DOHH2 (cell line): ENCODE measurements around the gene PLET1.

Experiments used
- H3F3A ChIP-seq: fragments of 200-600 bp; sonication (generic), shearing (Covaris generic); 2 replicates; pipeline ENCODE4 v1.6.0; 2016; ENCODE audit warnings: antibody characterized with exemption, mild to moderate bottlenecking; ENCODE audit not compliant: control insufficient read depth, insufficient read depth
- H3K27ac ChIP-seq: fragments of 200-600 bp; sonication (generic); 2 replicates; pipeline ENCODE4 v1.5.1; 2014; ENCODE audit warnings: low read depth, mild to moderate bottlenecking, low read length, moderate library complexity
- H3K27me3 ChIP-seq: fragments of 200-600 bp; sonication (generic); 2 replicates; pipeline ENCODE4 v1.6.1; 2014; ENCODE audit warnings: mild to moderate bottlenecking, low read length, mixed read lengths; ENCODE audit not compliant: control insufficient read depth
- H3K36me3 ChIP-seq: fragments of 200-600 bp; sonication (generic); 2 replicates; pipeline ENCODE4 v1.6.1; 2014; ENCODE audit warnings: mild to moderate bottlenecking, low read length, moderate library complexity, mixed read lengths; ENCODE audit not compliant: control insufficient read depth
- H3K4me1 ChIP-seq: fragments of 200-600 bp; sonication (generic); 2 replicates; pipeline ENCODE4 v1.6.1; 2014; ENCODE audit warnings: mild to moderate bottlenecking, low read length, mixed read lengths; ENCODE audit not compliant: control insufficient read depth
- H3K4me2 ChIP-seq: fragments of 200-600 bp; sonication (generic); 2 replicates; pipeline ENCODE4 v1.6.0; 2014; ENCODE audit warnings: mild to moderate bottlenecking, low read length, moderate library complexity
- H3K4me3 ChIP-seq: fragments of 200-600 bp; sonication (generic); 2 replicates; pipeline ENCODE4 v1.5.1; 2014; ENCODE audit warnings: mild to moderate bottlenecking, low read length, mixed read lengths
- H3K79me2 ChIP-seq: fragments of 200-600 bp; sonication (generic); 2 replicates; pipeline ENCODE4 v1.6.1; 2014; ENCODE audit warnings: mild to moderate bottlenecking, low read length, mixed read lengths; ENCODE audit not compliant: control insufficient read depth
- H3K9me2 ChIP-seq: fragments of 200-600 bp; sonication (generic); replicated peaks from 2 replicates; pipeline ENCODE4 v1.6.1; 2014; ENCODE audit warnings: mild to moderate bottlenecking, low read length, mixed read lengths; ENCODE audit not compliant: control insufficient read depth
- H3K9me3 ChIP-seq: fragments of 200-600 bp; sonication (generic); 2 replicates; pipeline ENCODE4 v1.6.1; 2014; ENCODE audit warnings: antibody characterized with exemption, low read length, mixed read lengths; ENCODE audit not compliant: control insufficient read depth, insufficient read depth
- H4K20me1 ChIP-seq: fragments of 200-600 bp; sonication (generic); 2 replicates; pipeline ENCODE4 v1.6.0; 2014; ENCODE audit warnings: low read depth, mild to moderate bottlenecking, antibody characterized with exemption, low read length, moderate library complexity; ENCODE audit not compliant: control insufficient read depth, insufficient read depth
- CTCF ChIP-seq: fragments of 200-600 bp; sonication (generic); IDR thresholded peaks from one replicate; pipeline ENCODE4 v1.5.1; 2014; ENCODE audit warnings: antibody characterized with exemption, mild to moderate bottlenecking, low read depth, low read length; ENCODE audit not compliant: poor library complexity, severe bottlenecking
- EZH2phosphoT487 ChIP-seq: fragments of 200-600 bp; sonication (generic); IDR thresholded peaks from 2 replicates; pipeline ENCODE4 v1.6.1; 2017; ENCODE audit warnings: borderline replicate concordance, mild to moderate bottlenecking, antibody characterized with exemption, low read length, moderate library complexity, mixed read lengths

The PLET1 gene

DNA sequence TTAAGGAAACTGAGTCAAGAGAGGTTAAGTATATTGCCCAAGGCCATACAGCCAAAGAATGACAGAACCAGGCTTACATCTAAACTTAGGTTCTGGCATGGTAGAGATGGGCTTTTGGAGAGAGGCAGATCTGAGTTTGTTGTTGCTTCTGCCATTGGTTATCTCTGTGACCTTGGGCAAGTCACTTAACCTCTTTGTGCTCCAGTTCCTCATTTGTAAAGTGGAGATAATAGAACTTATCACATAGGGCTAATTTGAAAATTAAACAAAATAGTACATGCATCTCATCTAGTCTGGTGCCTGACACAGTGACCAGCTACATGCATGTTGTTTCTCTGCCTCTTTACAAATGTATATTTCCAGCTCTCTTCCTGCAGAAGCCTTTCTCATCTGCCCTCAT, 47.0 kb upstream of the PLET1 start:
- no peaks in the 10 kb centered on the region for H3K4me1 ChIP-seq
- no peaks in the 10 kb centered on the region for H4K20me1 ChIP-seq
- no peaks in the 10 kb centered on the region for H3K27me3 ChIP-seq
- H3K4me2 ChIP-seq = no peak overlapping the region
- H3F3A ChIP-seq = no peaks in the 10 kb centered on the region
- H3K9me3 ChIP-seq = no peaks in the 10 kb centered on the region
- no peaks in the 10 kb centered on the region for H3K79me2 ChIP-seq
- no peak overlapping the region for H3K27ac ChIP-seq
- H3K4me3 ChIP-seq = no peak overlapping the region
- TF ChIP-seq EZH2phosphoT487 = no peak
- TF ChIP-seq CTCF = no peak
- no peaks in the 10 kb centered on the region for H3K9me2 ChIP-seq
- H3K36me3 ChIP-seq = no peaks in the 10 kb centered on the region

DNA sequence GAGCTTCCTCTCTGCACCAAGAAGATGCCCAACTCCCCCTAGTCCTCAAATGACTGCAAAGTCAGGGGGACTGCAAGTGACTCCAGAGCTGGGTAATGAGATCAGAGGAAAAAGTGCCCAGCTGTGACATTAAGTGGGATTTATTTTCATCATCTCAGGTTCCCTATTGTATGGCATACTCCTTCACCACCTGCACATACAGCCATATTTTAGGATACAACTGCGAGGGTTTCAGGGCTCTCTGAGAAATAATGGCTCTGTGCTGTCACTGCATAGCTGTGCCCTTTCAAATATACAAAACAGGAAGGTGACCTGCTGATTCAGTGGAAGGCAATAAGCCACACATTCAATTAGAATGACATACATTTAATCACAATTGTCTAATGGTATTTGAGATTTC, 45.6 kb upstream of the PLET1 start:
- no peaks in the 10 kb centered on the region for H3K36me3 ChIP-seq

GRCh38 chr11:112304914-112305313, 44.3 kb upstream of the PLET1 start:
- Histone ChIP-seq H4K20me1 (no peaks in the 10 kb centered on the region), H3K4me3 (no peak overlapping the region), H3K9me3 (no peaks in the 10 kb centered on the region), H3K4me1 (no peaks in the 10 kb centered on the region), H3K4me2 (no peak overlapping the region), H3K36me3 (no peaks in the 10 kb centered on the region), H3K79me2 (no peaks in the 10 kb centered on the region), H3K27ac (no peak overlapping the region), H3F3A (no peaks in the 10 kb centered on the region), H3K9me2 (no peaks in the 10 kb centered on the region), H3K27me3 (no peaks in the 10 kb centered on the region)
- TF ChIP-seq CTCF = no peak
- TF ChIP-seq EZH2phosphoT487 = no peak

More for the DNA sequence above, 45.6 kb upstream of the PLET1 start:
- Histone ChIP-seq H3K27ac (no peak overlapping the region), H3K27me3 (no peaks in the 10 kb centered on the region), H3K9me2 (no peaks in the 10 kb centered on the region), H3K79me2 (no peaks in the 10 kb centered on the region), H3K4me3 (no peak overlapping the region), H3K4me1 (no peaks in the 10 kb centered on the region), H3K4me2 (no peak overlapping the region), H4K20me1 (no peaks in the 10 kb centered on the region), H3F3A (no peaks in the 10 kb centered on the region), H3K9me3 (no peaks in the 10 kb centered on the region)
- TF ChIP-seq EZH2phosphoT487 (no peak), CTCF (no peak)

- H3K27ac ChIP-seq = no peak overlapping the region
- H3K79me2 ChIP-seq = no peaks in the 10 kb centered on the region
Measured at GRCh38 chr11:112303616-112304015, 43.0 kb upstream of the PLET1 start.

More at GRCh38 chr11:112303616-112304015, 43.0 kb upstream of the PLET1 start:
- no peaks in the 10 kb centered on the region for H3K9me2 ChIP-seq
- no peaks in the 10 kb centered on the region for H4K20me1 ChIP-seq
- no peak overlapping the region for H3K4me3 ChIP-seq
- no peaks in the 10 kb centered on the region for H3K36me3 ChIP-seq
- H3K27me3 ChIP-seq = no peaks in the 10 kb centered on the region
- no peaks in the 10 kb centered on the region for H3K4me1 ChIP-seq
- no peaks in the 10 kb centered on the region for H3K9me3 ChIP-seq
- TF ChIP-seq EZH2phosphoT487 = no peak
- no peak for TF ChIP-seq CTCF
- H3K4me2 ChIP-seq = no peak overlapping the region
- no peaks in the 10 kb centered on the region for H3F3A ChIP-seq
